Measurements from ENCODE around the gene HNRNPAB.
"Not testable (repeated sequence)": the region's sequence is repeated elsewhere in the genome, so short reads cannot be mapped to it uniquely, and the experiment has no call there.

Gene HNRNPAB

DNA sequence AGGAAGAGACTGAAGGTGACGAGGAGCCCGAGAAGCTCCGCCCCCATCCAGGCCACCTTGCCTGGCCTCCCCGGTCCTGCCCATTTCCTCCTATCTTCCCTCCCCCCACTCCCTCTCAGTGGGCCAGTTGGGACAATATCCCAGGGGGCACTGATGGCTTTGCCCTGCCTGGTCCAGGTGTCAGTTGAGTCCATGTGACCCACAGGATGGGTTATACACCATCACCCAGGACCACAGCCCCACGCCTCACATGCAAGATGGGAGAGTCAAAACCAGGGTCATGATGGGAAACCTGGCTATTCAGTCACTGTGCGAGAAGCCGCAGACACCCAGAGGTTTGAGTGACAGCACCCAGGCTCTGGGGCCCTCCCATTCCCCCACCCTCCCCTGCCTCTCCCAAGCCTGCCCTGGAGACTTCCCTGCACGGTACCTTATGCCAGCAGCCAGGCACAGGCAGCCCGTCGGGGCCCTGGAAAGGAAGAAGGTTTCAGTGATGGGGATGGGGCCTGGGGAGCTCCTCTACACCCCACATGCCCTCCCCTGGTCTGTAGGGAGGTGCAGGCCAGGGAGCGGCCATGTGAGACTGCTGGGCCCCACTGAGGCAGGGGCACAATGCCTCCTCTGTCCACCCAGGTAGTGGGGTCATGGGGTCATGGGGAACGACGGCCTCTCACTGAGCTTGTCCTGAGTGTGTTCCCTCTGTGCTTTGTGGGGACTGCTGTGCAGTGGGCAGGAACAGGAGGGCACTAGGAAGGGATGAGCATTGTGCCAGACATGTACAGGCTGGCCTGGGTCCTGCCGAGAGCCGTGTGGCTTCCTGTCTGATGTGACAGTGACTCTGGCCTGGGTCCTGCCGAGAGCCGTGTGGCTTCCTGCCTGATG lies 34.6 kb downstream of the HNRNPAB start:
- H3K27ac ChIP-seq, result no peak overlapping the region

DNA sequence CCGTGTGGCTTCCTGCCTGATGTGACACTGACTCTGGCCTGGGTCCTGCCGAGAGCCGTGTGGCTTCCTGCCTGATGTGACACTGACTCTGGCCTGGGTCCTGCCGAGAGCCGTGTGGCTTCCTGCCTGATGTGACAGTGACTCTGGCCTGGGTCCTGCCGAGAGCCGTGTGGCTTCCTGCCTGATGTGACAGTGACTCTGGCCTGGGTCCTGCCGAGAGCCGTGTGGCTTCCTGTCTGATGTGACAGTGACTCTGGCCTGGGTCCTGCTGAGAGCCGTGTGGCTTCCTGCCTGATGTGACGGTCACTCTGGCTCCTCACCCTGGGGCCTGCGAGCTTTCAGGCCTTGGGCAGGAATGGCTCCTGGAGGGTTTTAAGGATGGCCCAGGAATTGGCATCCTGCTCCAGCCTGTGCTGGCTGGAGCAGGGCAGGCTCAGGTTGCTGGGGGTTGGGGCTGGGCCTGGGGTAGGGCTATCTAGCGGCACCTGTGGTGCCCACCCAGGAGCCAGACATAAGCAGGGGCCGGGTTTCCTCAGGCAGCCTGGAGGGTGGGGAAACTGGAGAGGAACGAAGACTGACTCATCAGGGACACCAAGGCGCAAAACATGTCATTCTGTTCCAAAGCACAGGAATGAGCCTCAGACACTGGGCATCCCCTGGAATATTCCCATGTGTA lies 35.4 kb downstream of the HNRNPAB start:
- peaks cover 0 to 21% (median 3%) of the 10 kb centered on the region in 4 donors for H3K4me1 ChIP-seq
- H3K27ac ChIP-seq; H3K9me3 ChIP-seq; H3K4me3 ChIP-seq; intact Hi-C loops (cut with DNase I; ENCODE audit: low total_unique reads); DNase-seq; H3K27me3 ChIP-seq; H3K36me3 ChIP-seq: not testable (repeated sequence)

More for the DNA sequence above, 34.6 kb downstream of the HNRNPAB start:
- Histone ChIP-seq H3K27me3 (no peaks in the 10 kb centered on the region), H3K4me3 (no peak overlapping the region), H3K4me1 (peaks cover 0 to 21% (median 3%) of the 10 kb centered on the region in 4 donors), H3K9me3 (no peaks in the 10 kb centered on the region), H3K36me3 (no peaks in the 10 kb centered on the region)
- intact Hi-C loops (cut with DNase I; ENCODE audit: low total_unique reads), result no loop called here
- TF ChIP-seq, protein P1, sequence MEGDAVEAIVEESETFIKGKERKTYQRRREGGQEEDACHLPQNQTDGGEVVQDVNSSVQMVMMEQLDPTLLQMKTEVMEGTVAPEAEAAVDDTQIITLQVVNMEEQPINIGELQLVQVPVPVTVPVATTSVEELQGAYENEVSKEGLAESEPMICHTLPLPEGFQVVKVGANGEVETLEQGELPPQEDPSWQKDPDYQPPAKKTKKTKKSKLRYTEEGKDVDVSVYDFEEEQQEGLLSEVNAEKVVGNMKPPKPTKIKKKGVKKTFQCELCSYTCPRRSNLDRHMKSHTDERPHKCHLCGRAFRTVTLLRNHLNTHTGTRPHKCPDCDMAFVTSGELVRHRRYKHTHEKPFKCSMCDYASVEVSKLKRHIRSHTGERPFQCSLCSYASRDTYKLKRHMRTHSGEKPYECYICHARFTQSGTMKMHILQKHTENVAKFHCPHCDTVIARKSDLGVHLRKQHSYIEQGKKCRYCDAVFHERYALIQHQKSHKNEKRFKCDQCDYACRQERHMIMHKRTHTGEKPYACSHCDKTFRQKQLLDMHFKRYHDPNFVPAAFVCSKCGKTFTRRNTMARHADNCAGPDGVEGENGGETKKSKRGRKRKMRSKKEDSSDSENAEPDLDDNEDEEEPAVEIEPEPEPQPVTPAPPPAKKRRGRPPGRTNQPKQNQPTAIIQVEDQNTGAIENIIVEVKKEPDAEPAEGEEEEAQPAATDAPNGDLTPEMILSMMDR (IDR thresholded peaks at IDR 0.05), result no peak
- no peak for DNase-seq

DNA sequence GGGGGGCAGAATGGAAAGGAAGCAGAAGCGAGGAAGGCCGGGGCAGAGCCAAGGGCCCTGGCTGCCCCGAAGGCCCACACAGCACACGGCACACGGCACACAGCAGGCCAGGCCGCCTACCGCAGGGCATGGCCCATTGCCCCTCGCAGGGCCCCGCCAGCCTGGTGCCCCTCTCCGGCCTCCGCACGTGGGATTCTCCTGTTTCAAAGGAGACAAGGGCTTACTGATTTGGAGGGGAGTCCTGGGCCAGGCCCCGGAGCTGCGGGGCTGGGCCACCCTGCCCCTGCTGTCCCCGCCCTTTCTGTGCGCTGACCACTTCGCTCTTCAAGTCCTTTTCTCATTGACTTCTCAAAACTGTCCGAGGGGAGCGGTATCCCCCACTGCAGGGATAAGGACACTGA lies 36.0 kb downstream of the HNRNPAB start:
- Histone ChIP-seq H3K4me3 (no peak overlapping the region), H3K9me3 (no peaks in the 10 kb centered on the region), H3K36me3 (no peaks in the 10 kb centered on the region), H3K4me1 (peaks cover 0 to 21% (median 3%) of the 10 kb centered on the region in 4 donors), H3K27ac (no peak overlapping the region), H3K27me3 (no peaks in the 10 kb centered on the region)
- TF ChIP-seq, protein P1 (IDR thresholded peaks at IDR 0.05), result no peak
- no peak for DNase-seq
- intact Hi-C loops (cut with DNase I; ENCODE audit: low total_unique reads), result no loop called here

DNA sequence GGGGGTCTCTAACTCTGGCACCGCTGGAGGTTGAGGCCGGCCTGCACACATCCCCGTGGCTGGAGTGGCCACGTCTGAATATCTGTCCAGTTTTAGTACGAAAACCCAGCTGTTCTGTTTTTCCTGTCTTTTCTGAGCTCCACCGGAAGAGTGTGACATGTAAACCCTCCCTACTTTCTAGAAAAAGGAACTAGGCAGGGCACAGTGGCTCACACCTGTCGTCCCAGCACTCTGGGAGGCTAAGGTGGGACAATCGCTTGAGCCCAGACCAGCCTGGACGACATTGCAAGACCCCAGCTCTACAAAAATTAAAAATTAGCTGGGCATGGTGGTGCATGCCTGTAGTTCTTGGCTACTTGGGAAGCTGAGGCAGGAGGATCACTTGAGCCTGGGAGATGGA lies 36.4 kb downstream of the HNRNPAB start:
- DNase-seq, result no peak
- Histone ChIP-seq H3K4me1 (peaks cover 0 to 21% (median 3%) of the 10 kb centered on the region in 4 donors), H3K27ac (no peak overlapping the region), H3K27me3 (no peaks in the 10 kb centered on the region), H3K4me3 (no peak overlapping the region), H3K36me3 (no peaks in the 10 kb centered on the region), H3K9me3 (no peaks in the 10 kb centered on the region)
- TF ChIP-seq, protein P1 (IDR thresholded peaks at IDR 0.05), result no peak
- intact Hi-C loops (cut with DNase I; ENCODE audit: low total_unique reads), result no loop called here

DNA sequence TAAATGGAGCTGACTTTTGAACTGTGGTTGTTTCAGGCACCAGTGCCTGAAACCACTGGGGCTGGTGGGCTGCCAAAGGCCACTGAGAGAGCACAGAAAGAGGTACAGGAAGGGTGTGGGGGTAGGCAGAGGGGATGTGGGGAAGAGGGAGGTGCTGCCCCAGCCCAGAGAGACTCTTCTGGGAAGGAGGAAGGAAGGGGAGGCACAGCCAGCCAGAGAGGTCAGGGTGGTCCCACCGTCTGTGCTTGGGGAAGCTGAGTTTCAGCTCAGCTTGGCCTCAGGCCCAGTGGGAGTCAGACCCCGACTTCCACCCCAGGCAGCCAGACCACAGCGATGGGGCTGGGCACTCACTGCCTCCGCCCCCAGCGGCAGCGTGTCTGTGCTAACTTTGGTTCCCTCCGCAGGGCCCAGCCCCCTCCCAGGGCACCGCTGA lies 36.9 kb downstream of the HNRNPAB start:
- no peaks in the 10 kb centered on the region for H3K9me3 ChIP-seq
- peaks cover 0 to 4% of the 10 kb centered on the region in 2 donors for H3K27me3 ChIP-seq
- no peaks in the 10 kb centered on the region for H3K36me3 ChIP-seq
- no peak overlapping the region for H3K4me3 ChIP-seq
- H3K27ac ChIP-seq, result no peak overlapping the region
- intact Hi-C loops (cut with DNase I; ENCODE audit: low total_unique reads), result no loop called here
- H3K4me1 ChIP-seq, result peaks cover 0 to 19% (median 3%) of the 10 kb centered on the region in 4 donors
- no peak for DNase-seq
- TF ChIP-seq, protein P1 (IDR thresholded peaks at IDR 0.05), result no peak

DNA sequence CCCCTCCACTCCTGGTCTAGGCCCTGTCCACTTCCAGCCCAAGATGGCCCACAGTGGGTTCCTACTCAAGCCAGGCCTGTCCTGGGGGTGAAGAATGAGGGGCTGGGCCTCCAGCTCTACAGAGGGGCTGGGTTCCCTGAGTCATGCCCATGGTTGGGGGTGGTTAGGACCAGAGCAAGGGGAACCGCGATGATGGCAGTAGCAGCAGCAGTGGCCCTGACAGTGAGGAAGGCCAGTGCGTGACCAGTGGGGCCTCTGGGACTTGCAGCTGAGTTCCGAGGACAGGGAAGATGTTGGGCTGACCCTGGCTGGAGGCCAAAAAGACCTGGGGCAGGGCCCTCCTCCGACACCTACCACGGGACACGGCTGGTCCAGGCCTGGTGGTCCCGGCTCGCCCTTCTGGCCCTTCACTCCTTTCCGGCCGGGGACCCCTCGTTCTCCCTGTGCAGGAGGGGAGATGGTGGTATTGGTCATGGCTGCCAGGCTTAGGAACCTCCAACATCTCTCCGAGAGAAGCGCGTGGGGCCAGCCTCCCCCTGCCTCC lies 37.4 kb downstream of the HNRNPAB start:
- H3K9me3 ChIP-seq, result no peaks in the 10 kb centered on the region
- intact Hi-C loops (cut with DNase I; ENCODE audit: low total_unique reads), result no loop called here
- TF ChIP-seq, protein P1 (IDR thresholded peaks at IDR 0.05), result no peak
- H3K4me1 ChIP-seq, result peaks cover 0 to 14% (median 1%) of the 10 kb centered on the region in 4 donors
- no peak for DNase-seq
- H3K27ac ChIP-seq, result no peak overlapping the region
- H3K36me3 ChIP-seq, result no peaks in the 10 kb centered on the region
- H3K4me3 ChIP-seq, result no peak overlapping the region
- H3K27me3 ChIP-seq, result peaks cover 0 to 8% of the 10 kb centered on the region in 2 donors
